GM21528 (cell line): ENCODE results near the gene GGTLC1.

Experiments
- ATAC-seq: cut with Tn5 transposase; IDR thresholded peaks from one replicate; pipeline ENCODE4 v1.9.1; 2021; ENCODE audit warnings: mild to moderate bottlenecking, moderate library complexity; ENCODE audit not compliant: unreplicated experiment, low FRiP score

Gene GGTLC1

DNA sequence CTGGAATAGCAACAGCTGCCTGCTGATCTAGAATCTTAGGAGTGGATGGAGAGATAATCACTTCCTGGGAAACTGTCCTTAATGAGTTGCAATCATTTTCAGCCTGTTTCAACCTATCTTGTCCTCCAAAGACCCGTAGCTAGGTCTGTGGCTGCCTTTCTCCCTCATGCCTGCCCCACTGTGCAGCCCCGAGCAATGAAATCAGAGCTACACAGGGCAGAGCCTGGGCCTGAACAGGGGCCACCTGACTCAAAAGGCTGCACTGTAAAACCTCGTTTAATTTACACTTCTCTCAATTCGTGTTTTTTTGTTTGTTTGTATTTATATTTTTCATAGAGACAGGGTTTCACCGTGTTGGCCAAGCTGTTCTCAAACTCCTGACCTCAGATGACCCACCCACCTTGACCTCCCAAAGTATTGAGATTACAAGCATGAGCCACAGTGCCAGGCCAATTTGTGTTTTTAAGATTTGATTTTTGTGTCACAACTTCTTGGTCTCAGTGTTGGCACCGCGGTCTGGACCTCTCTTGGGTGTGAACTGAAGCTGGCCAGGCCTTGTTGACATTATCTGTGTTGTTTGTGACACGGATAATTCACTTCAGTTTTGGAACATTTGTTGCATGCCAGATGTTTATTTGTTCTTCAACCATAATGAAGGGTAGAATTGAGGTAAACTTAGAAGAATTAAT, 21.5 kb downstream of the GGTLC1 start:
- ATAC-seq = no peak

DNA sequence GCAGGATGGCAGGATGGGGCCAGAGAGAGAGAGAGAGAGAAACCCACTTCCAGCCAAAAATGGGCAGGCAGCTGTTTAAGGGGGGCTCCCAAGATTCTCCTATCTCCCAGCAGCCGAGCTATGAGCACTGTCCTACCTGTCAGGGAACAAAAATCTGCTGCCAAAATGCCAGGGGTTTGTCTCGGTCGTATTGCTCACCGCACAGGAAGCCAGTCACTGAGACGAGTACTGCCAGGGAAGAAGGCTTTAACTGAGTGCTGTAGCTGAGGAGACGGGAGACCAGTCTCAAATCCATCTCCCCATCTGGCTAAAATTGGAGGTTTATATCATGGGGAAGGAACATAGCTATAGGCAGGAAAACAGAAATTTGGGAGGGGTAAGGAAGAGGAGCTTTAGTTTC, 22.3 kb downstream of the GGTLC1 start:
- ATAC-seq = no peak

DNA sequence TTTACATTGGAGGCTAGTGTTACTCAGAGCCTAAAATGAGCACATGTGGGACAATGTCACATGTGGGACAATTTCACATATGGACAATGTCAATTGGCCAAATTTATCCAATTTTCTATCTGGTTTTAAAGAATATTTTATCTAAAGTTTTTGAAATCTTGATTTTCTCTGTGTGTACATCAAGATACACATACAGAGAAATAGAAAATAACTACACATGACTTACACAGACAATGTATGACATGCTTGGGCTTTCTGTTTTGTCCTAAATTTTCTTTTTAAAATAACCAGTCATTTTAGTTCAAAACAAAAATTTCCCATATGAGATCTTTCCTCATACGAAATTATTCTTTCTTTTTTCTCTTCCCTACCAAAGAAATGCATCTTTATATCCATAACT, 24.6 kb downstream of the GGTLC1 start:
- ATAC-seq = no peak

DNA sequence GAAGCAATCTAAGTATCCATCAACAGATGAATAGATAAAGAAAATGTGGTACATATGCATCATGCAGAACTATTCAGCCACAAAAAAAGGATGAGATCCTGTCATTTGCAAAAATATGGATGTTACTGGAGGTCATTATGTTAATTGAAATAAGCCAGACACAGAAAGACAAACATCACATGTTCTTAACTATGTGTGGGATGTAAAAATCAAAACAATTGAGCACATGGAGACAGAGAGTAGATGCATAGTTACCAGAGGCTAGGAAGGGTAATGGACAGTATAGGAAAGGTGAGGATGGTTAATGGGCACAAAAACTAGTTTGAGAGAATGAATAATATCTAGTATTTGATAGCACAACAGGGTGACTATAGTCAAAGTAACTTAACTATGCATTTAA, 26.3 kb downstream of the GGTLC1 start:
- no peak for ATAC-seq

DNA sequence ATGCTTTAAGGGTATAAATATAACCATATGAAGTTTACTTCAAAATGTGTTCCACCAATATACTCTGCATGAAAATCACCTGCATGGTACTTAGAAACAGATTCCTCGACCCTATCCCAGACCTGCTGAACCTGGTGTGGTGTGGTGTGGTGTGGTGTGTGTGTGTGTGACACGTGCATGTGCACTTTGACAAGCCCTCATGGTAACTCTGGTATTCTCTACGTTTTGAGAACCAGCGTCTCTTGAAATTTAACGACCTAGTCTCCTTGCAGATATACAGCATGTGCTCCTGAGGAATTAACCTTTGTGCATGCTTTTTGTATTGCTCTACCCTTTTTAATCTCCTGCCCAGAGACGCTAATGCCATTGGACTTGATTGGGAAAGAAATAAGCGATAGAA, 29.5 kb downstream of the GGTLC1 start:
- no peak for ATAC-seq

DNA sequence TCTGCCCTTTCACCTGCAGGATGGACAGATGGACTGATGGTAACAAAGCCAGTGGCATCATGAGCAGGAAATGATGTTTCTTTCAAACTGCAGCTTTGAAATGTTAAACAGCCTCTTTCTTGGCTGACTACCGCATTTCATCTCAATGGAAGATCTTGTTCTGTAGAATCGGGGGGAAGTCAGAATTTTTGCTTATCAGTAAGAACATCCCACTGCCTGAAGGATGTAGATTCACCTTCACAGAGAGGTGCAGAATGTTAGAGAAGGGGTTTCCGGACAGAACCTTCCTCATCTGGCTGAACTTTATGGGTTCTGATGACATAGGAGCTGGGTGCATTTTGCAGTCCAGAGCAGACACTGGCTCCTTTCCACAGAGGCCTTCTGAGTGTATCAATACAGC, 32.7 kb downstream of the GGTLC1 start:
- ATAC-seq = no peak

DNA sequence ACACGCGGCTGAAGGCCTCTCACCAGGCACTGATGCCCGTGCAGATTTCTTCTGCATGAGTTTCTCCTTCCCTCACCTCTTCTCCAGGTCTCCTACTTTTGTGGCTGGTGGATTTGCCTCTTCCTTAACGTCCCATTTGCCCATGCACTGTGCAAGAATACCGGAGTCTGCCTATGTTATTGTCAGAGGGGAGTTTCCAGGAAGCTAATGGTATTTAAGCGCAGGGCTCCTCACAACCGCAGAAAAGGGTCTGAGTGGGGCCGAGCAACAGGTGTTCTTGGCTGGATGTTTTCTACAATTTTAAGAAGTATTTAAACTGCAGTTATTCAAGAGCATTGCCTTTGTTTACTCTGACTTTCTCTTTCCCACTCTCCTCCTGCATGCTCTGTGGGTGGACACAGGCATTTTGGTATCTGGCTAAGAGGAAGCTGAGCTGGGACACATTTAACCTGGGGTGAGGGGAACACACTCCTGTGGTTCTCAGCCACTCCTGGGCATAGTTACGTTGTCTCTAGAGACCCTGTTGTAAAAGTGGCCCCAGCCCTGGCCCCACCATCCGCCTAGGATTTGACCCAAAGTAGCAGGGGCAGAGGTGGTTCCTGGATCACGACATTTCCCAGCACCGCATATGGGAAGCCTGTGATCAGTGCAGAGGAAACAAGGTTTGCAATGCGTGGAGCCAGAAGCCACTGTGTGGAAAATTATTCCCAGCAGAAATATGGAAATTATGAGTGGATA, 34.4 kb downstream of the GGTLC1 start:
- no peak for ATAC-seq

DNA sequence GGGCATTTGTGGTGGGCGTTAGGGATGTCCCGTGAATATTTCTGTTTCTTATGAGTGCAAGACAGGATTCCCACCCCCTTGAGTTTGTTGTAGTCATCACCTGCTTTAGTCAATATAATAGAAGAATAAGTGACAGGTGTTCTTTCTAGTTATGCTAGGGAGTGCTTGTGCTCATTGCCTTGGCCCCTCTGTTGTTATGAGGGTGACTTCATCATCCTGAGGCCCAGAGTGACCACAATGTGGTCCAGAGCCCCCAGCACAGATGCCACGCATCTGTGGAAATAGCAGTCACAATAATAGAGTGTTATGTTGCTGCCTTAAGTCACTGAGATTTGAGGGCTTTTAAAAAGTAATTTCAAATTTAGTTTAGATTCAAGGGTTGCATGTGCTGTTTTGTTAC, 42.4 kb downstream of the GGTLC1 start:
- no peak for ATAC-seq

DNA sequence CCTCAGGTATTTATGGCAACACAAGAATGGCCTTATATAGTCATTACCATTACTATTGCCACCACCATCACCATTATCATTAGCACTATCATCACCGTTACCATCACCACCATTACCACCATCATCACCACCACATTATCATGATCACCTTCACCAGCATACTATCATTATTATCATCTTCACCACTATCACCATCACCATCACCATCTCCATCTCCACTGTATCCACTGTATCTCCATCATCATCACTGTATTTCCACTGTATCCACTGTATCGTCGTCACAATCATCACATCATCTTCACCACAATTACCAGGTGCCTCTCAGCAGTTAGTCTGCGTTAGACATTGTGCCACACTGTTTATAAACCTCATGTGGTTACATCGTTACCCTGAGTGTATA, 45.3 kb downstream of the GGTLC1 start:
- ATAC-seq = no peak

DNA sequence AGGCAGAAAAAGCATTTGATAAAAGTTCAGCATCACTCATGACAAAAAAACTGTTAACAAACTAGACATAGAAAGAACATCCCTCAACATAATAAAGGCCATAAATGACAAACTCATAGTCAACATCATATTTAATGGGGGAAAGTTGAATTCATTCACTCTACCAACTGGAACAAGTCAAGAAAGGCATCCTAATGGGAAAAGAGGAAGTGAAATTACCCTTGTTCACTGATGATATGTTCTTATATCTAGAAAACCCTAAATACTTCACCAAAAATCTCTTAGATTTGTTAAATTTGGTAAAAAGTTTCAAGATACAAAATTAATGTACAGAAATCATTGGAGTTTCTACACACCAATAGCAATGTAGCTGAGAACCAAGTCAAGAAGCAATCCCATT, 48.9 kb downstream of the GGTLC1 start:
- no peak for ATAC-seq

DNA sequence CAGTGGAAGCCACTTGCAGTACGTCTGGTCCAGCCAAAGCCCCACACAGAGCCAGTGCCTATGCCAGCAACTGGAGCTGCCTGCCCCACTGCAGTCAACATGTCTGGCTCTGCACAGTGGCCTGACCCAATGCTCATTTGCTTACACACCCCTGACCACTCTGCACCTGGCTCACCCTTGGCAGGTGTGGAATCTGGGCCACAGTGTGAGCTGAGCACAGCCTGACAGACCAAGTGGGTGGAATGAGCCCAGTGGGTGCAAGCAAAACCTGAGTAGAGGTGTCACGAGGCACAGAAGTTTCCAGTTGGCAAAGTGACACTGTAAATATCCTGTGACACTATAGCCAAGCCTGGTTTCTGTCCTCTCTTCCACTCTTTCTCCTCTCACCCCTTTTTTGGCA, 49.5 kb downstream of the GGTLC1 start:
- ATAC-seq = no peak

DNA sequence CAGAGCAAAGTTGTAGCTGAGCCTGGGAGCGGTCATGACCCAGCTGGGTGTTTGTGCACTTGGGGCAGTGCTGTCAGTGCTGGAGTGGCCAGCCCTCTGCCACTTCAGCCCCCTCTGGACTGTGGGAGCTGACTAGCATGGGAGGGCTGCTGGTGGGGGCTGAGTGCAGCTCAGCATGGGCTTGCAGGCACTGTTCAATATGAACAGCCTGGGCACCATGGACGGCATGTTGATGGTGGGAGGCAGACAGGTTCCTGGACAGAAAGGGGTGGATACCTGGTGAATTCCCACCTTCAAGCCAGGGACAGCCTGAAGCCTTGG, 50.5 kb downstream of the GGTLC1 start:
- ATAC-seq = no peak

DNA sequence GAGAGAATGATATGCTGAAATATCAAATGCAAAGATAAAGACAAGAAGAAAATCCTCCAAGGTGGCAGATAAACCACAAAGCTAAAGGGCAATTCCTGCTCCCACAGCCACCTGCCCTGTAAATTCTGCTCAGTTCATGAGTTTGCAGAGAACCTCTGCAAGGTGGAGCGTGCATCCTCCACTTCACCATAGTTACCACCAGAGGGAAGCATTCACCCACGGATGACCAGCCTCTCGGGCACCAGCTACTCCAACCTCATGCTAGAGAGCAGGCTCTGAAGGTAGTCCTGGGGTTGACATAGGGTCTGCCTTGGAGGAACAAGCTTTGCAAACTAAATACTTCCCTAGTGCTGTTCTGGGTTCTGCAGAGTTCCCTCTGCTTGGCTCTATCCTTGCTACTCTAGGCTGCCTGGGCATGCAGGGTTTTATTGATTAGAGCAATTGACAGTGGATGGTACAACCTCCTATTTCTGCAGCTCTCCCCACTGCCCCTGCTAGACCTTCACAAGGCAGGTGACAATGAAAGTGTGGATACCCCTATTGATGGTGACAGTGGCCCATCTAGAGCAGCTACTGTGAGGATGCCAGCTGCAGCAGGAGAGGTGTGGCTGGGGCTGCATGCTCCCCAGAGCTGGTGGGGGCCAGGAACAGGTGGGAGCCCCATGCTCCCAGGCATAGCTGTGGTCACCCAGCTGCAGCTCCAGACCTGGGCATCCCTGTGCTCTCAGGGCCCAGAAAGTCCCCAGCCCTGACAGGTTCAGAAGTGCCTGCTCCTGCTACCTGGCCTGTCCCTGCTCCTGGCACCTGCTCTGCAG, 51.1 kb downstream of the GGTLC1 start:
- ATAC-seq = peak; percentile 58
